DMS79 (cell line): ENCODE measurements around the gene PRSS27.
"Not testable (repeated sequence)": the region's sequence is repeated elsewhere in the genome, so short reads cannot be mapped to it uniquely, and the experiment has no call there.

Experiments used
- DNase-seq: peaks from one replicate; lab custom pipeline; 2025; lab: John Stamatoyannopoulos, UW

PRSS27 gene

GRCh38 chr16:2696601-2697250 lies 23.3 kb downstream of the PRSS27 start:
- not testable (repeated sequence) for DNase-seq

- DNase-seq: no peak
These were observed 26.9 kb downstream of the PRSS27 start for GRCh38 chr16:2692948-2693651.

- DNase-seq: no peak
These were observed 27.6 kb downstream of the PRSS27 start for GRCh38 chr16:2692251-2692947.

GRCh38 chr16:2691491-2692248 lies 28.4 kb downstream of the PRSS27 start:
- no peak for DNase-seq

- no peak for DNase-seq
These were observed 29.2 kb downstream of the PRSS27 start for GRCh38 chr16:2690852-2691251.

GRCh38 chr16:2689968-2690801 lies 29.8 kb downstream of the PRSS27 start:
- no peak for DNase-seq

GRCh38 chr16:2689422-2689821 lies 30.6 kb downstream of the PRSS27 start:
- DNase-seq: not testable (repeated sequence)

GRCh38 chr16:2687531-2688308 lies 32.3 kb downstream of the PRSS27 start:
- DNase-seq: no peak

- DNase-seq: no peak
These were observed 33.0 kb downstream of the PRSS27 start for GRCh38 chr16:2686912-2687507.

- DNase-seq: not testable (repeated sequence)
These were observed 33.9 kb downstream of the PRSS27 start for GRCh38 chr16:2686075-2686474.

- DNase-seq: not testable (repeated sequence)
These were observed 37.0 kb downstream of the PRSS27 start for GRCh38 chr16:2683041-2683440.

GRCh38 chr16:2682209-2683021 lies 37.6 kb downstream of the PRSS27 start, which contains the start of gene KCTD5:
KCTD5 (plus strand) TSS chr16:2682523; CDS start chr16:2682549, 26 bp downstream.
- DNase-seq: peak; percentile 83

- DNase-seq: not testable (repeated sequence)
These were observed 39.7 kb downstream of the PRSS27 start for GRCh38 chr16:2680360-2680759.

GRCh38 chr16:2679902-2680301 lies 40.1 kb downstream of the PRSS27 start:
- not testable (repeated sequence) for DNase-seq

- DNase-seq: not testable (repeated sequence)
These were observed 41.6 kb downstream of the PRSS27 start for GRCh38 chr16:2678206-2678965.

GRCh38 chr16:2676937-2677336 lies 43.1 kb downstream of the PRSS27 start:
- not testable (repeated sequence) for DNase-seq

- no peak for DNase-seq
These were observed 44.3 kb downstream of the PRSS27 start for GRCh38 chr16:2675714-2676113.

GRCh38 chr16:2675021-2675420 lies 45.0 kb downstream of the PRSS27 start:
- DNase-seq: no peak
